CD14-positive monocyte (primary cell): ENCODE data around the gene PELI1. TPM values are rescaled to one million over a fixed set of nuclear protein-coding genes. Genes with fewer than 3 reads are reported as not detected.

Source experiments
- DNase-seq, 3 donors: peaks; one replicate each; pipeline ENCODE4 v3.0.0-alpha.2; 2011 to 2022
- H2AFZ ChIP-seq: 2 replicates; pipeline ENCODE4 v1.6.0; 2012; ENCODE audit warnings: mild to moderate bottlenecking, low read depth, low read length, inconsistent platforms; ENCODE audit not compliant: insufficient read depth, poor library complexity, severe bottlenecking
- H3K27ac ChIP-seq, 2 donors: 1 replicate in 1 of 2; 2 replicates in 1 of 2; pipeline ENCODE4 v1.5.1; 2012 to 2013; ENCODE audit warnings: low read length in 2 of 2, control low read depth in 1 of 2, inconsistent platforms in 1 of 2, low read depth in 1 of 2, mild to moderate bottlenecking in 1 of 2
- H3K27me3 ChIP-seq, 2 donors: one replicate each; pipeline versions ENCODE4 v1.6.0 to v1.6.1; 2011 to 2013; ENCODE audit warnings: low read length in 2 of 2; ENCODE audit not compliant: control insufficient read depth in 2 of 2, insufficient read depth in 2 of 2
- H3K36me3 ChIP-seq, 2 donors: replicated peaks in 1 of 2; 1 replicate in 1 of 2; 2 replicates in 1 of 2; pipeline versions ENCODE4 v1.5.1 to v1.6.1; 2012 to 2013; ENCODE audit warnings: low read length in 2 of 2, control low read depth in 1 of 2, inconsistent platforms in 1 of 2, mild to moderate bottlenecking in 1 of 2; ENCODE audit not compliant: insufficient read depth in 2 of 2, control insufficient read depth in 1 of 2
- H3K4me1 ChIP-seq, 2 donors: 1 replicate in 1 of 2; 2 replicates in 1 of 2; pipeline versions ENCODE4 v1.5.1 to v1.6.1; 2012 to 2013; ENCODE audit warnings: low read length in 2 of 2, control low read depth in 1 of 2, inconsistent platforms in 1 of 2, mild to moderate bottlenecking in 1 of 2, moderate library complexity in 1 of 2; ENCODE audit not compliant: insufficient read depth in 2 of 2, control insufficient read depth in 1 of 2
- H3K4me2 ChIP-seq: replicated peaks from 2 replicates; pipeline ENCODE3; 2012; ENCODE audit warnings: low read length, moderate library complexity, mild to moderate bottlenecking; ENCODE audit not compliant: poor library complexity, severe bottlenecking; ENCODE audit errors: extremely low read depth
- H3K4me3 ChIP-seq, 3 experiments: fragments of 200-600 bp in 1 of 3; sonication (generic) in 1 of 3; replicated peaks in 1 of 3; 1 replicate in 2 of 3; 2 replicates in 1 of 3; pipeline ENCODE4 v1.5.1; 2011 to 2013; ENCODE audit warnings: low read length in 3 of 3, mild to moderate bottlenecking in 3 of 3, control low read depth in 2 of 3, low read depth in 2 of 3, inconsistent platforms in 1 of 3, moderate library complexity in 1 of 3
- H3K79me2 ChIP-seq: 2 replicates; pipeline ENCODE4 v1.6.0; 2012; ENCODE audit warnings: mild to moderate bottlenecking, control low read depth, inconsistent platforms, low read length, moderate library complexity; ENCODE audit not compliant: insufficient read depth
- H3K9ac ChIP-seq: 2 replicates; pipeline ENCODE4 v1.6.0; 2017; ENCODE audit warnings: low read length, mild to moderate bottlenecking; ENCODE audit not compliant: insufficient read depth, poor library complexity, severe bottlenecking
- H3K9me3 ChIP-seq, 2 donors: replicated peaks in 1 of 2; 1 replicate in 1 of 2; 2 replicates in 1 of 2; pipeline versions ENCODE4 v1.5.1 to v1.6.1; 2012 to 2013; ENCODE audit warnings: low read length in 2 of 2, control low read depth in 1 of 2; ENCODE audit not compliant: control insufficient read depth in 1 of 2, insufficient read depth in 1 of 2
- H4K20me1 ChIP-seq: 2 replicates; pipeline ENCODE4 v1.6.0; 2012; ENCODE audit warnings: mild to moderate bottlenecking, low read length, control low read depth, moderate library complexity; ENCODE audit not compliant: insufficient read depth
- H3K27ac Mint-ChIP-seq, 7 donors: one replicate each; pipeline ENCODE4 v1.8.0; 2020; ENCODE audit warnings: mild to moderate bottlenecking in 7 of 7, mixed read lengths in 7 of 7, moderate library complexity in 6 of 7, inconsistent platforms in 2 of 7
- H3K27me3 Mint-ChIP-seq, 3 donors: one replicate each; pipeline ENCODE4 v1.8.0; 2021 to 2022; ENCODE audit warnings: low read depth in 3 of 3, mild to moderate bottlenecking in 3 of 3, mixed read lengths in 3 of 3, moderate library complexity in 3 of 3, inconsistent platforms in 1 of 3
- H3K36me3 Mint-ChIP-seq, 2 donors: one replicate each; pipeline ENCODE4 v1.8.0; 2020; ENCODE audit warnings: mixed read lengths in 2 of 2, inconsistent platforms in 1 of 2, mild to moderate bottlenecking in 1 of 2
- H3K4me1 Mint-ChIP-seq: one replicate; pipeline ENCODE4 v1.8.0; 2020; ENCODE audit warnings: mild to moderate bottlenecking, mixed read lengths
- H3K4me3 Mint-ChIP-seq, 2 donors: one replicate each; pipeline ENCODE4 v1.8.0; 2020; ENCODE audit warnings: mild to moderate bottlenecking in 2 of 2, mixed read lengths in 2 of 2, moderate library complexity in 1 of 2
- H3K9me3 Mint-ChIP-seq, 7 donors: one replicate each; pipeline ENCODE4 v1.8.0; 2020 to 2022; ENCODE audit warnings: mixed read lengths in 7 of 7, mild to moderate bottlenecking in 6 of 7, moderate library complexity in 6 of 7, inconsistent platforms in 2 of 7
- CTCF ChIP-seq: fragments of 200-600 bp; IDR thresholded peaks from one replicate; pipeline ENCODE4 v1.8.0; 2022; ENCODE audit warnings: antibody characterized with exemption, mild to moderate bottlenecking
- WGBS: methylation state at CpG from one replicate; pipeline ENCODE4 v1.1.5; 2013; ENCODE audit warnings: missing lambda C conversion rate; ENCODE audit not compliant: insufficient coverage; 5-methylcytosine and 5-hydroxymethylcytosine counted together
- intact Hi-C, 2 donors: fragments of 100-400 bp; cut with micrococcal nuclease; formaldehyde crosslinking; loops; one replicate each; pipeline versions ENCODE4 v1.15.0 to v1.15.1; 2023
- polyA plus RNA-seq, 3 donors: library from polyadenylated mRNA; depleted of rRNA in 1 of 3; unstranded in 2 of 3; stranded (reverse) in 1 of 3; fragments of 300-500 nt in 2 of 3; fragments of >200 nt in 1 of 3; fragmentation: Illumina TruSeq in 2 of 3; gene quantifications; 1 replicate in 2 of 3; 2 replicates in 1 of 3; pipeline ENCODE4 v1.2.3, GENCODE V29; 2012 to 2021

Gene PELI1
- polyA plus RNA-seq, 3 donors: 44.7 to 106 (median 53.6) TPM

GRCh38 chr2:64086347-64087082 lies 57.7 kb downstream of the PELI1 start:
- over 99% methylated on average over 6 of the region's 6 CpGs for WGBS
- no peak for DNase-seq
- peak overlapping the region in 1 of 7 donors; percentile 78 for H3K27ac Mint-ChIP-seq
- no peaks in the 10 kb centered on the region for H3K79me2 ChIP-seq
- H4K20me1 ChIP-seq: peaks cover 38% of the 10 kb centered on the region
- peaks cover 0 to 3% (median 0%) of the 10 kb centered on the region in 3 donors for H3K27me3 Mint-ChIP-seq
- H2AFZ ChIP-seq: no peak overlapping the region
- H3K4me1 ChIP-seq: no peaks in the 10 kb centered on the region
- H3K9me3 Mint-ChIP-seq: peaks cover 0 to under 1% (median 0%) of the 10 kb centered on the region in 7 donors
- no peaks in the 10 kb centered on the region for H3K9me3 ChIP-seq
- H3K9ac ChIP-seq: no peak overlapping the region
- H3K36me3 Mint-ChIP-seq: peaks cover 13 to 19% of the 10 kb centered on the region in 2 donors
- H3K27me3 ChIP-seq: no peaks in the 10 kb centered on the region
- H3K4me3 Mint-ChIP-seq: no peak overlapping the region
- H3K4me3 ChIP-seq: no peak overlapping the region
- H3K4me1 Mint-ChIP-seq: peaks cover 2% of the 10 kb centered on the region
- TF ChIP-seq CTCF: no peak
- no peak overlapping the region for H3K27ac ChIP-seq
- intact Hi-C loops: no loop called here
- H3K4me2 ChIP-seq: no peak overlapping the region
- peaks cover 10 to 11% of the 10 kb centered on the region in 2 donors for H3K36me3 ChIP-seq

- no peak overlapping the region for H3K27ac Mint-ChIP-seq
- peaks cover 0 to 3% (median 2%) of the 10 kb centered on the region in 3 donors for H3K27me3 Mint-ChIP-seq
- no peak for DNase-seq
- peaks cover 4% of the 10 kb centered on the region for H3K4me1 Mint-ChIP-seq
- no peak overlapping the region for H3K4me2 ChIP-seq
- H3K36me3 Mint-ChIP-seq: peaks cover 7 to 13% of the 10 kb centered on the region in 2 donors
- peaks cover 33% of the 10 kb centered on the region for H4K20me1 ChIP-seq
- no peaks in the 10 kb centered on the region for H3K9me3 Mint-ChIP-seq
- H3K27me3 ChIP-seq: no peaks in the 10 kb centered on the region
- TF ChIP-seq CTCF: no peak
- no peaks in the 10 kb centered on the region for H3K4me1 ChIP-seq
- H3K4me3 Mint-ChIP-seq: no peak overlapping the region
- no peak overlapping the region for H3K9ac ChIP-seq
- no peak overlapping the region for H2AFZ ChIP-seq
- intact Hi-C loops: no loop called here
- H3K9me3 ChIP-seq: no peaks in the 10 kb centered on the region
- WGBS: no CpG with 5 or more reads among the region's 2 CpGs
- no peaks in the 10 kb centered on the region for H3K79me2 ChIP-seq
- no peak overlapping the region for H3K4me3 ChIP-seq
- H3K36me3 ChIP-seq: peaks cover 4 to 5% of the 10 kb centered on the region in 2 donors
- H3K27ac ChIP-seq: no peak overlapping the region
These were observed 58.3 kb downstream of the PELI1 start for GRCh38 chr2:64085936-64086335.
